HG02981 (cell line): ENCODE results near the gene GABBR2.

ENCODE experiments used
- ATAC-seq: cut with Tn5 transposase; IDR thresholded peaks from one replicate; pipeline ENCODE4 v1.9.1; 2021; ENCODE audit warnings: mild to moderate bottlenecking, moderate library complexity; ENCODE audit not compliant: unreplicated experiment

GABBR2 gene

GRCh38 chr9:98634685-98635336, 73.9 kb downstream of the GABBR2 start:
- ATAC-seq: no peak

GRCh38 chr9:98632839-98633238, 75.9 kb downstream of the GABBR2 start:
- ATAC-seq: no peak

DNA sequence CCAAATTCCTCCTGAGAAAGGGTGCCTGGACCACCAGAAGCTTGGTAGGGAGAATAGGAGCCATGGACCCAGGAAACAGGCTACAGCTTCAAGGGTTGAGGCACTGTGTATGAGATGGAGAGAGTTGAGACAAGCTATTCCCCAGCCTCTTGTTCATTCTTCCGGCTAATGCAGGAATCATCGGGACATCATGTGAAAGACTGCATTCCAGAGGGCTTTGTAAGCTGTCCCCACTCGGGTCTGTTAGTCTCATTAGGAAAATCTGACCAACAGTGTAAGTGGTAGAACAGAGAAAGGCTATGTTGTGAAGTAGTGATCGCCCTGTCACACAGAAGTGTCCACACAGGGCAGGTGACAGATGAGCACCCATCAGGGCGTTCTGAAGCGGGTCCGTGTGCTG, 81.4 kb downstream of the GABBR2 start:
- ATAC-seq: no peak

DNA sequence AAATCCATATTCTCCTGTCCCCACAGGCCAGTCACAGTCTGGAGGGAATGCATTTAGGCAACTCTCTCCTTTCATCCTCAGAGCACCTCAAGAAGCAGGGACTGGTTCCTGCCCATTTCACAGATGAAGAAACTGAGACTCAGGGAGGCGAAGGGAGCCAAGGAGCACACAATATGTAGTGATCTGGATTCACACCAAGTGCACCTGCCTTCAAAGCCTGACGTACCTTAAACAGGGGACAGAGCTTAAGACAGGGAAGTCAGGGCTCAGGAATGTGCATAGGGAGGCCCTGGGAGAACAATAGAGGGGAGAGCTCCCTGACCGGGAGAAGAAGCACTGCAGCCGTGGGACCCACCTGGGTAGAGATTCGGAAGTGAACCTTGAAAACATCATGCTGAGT, 83.0 kb downstream of the GABBR2 start:
- ATAC-seq: no peak

GRCh38 chr9:98619788-98620187, 88.9 kb downstream of the GABBR2 start:
- no peak for ATAC-seq

DNA sequence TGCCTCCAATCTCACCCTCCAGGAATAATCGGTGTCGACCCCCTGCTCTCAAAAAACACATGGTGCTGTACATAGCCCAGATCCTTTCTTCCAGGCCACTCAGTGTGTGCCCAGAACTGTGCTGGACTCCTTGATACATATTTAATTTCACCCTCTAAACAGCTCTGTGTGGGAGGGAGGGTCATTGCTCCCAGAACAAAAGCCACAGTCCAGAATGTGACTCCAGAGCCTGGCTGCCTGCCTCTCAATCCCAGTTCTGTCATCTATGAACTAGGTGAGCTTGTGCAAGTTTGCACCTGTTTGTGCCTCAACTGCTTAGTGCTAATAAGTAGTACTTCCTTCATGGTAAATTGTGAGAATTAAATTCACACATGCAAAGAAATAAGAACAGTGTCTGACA, 93.1 kb downstream of the GABBR2 start:
- ATAC-seq: no peak

- ATAC-seq: no peak
These were observed 93.8 kb downstream of the GABBR2 start for GRCh38 chr9:98614941-98615340.

DNA sequence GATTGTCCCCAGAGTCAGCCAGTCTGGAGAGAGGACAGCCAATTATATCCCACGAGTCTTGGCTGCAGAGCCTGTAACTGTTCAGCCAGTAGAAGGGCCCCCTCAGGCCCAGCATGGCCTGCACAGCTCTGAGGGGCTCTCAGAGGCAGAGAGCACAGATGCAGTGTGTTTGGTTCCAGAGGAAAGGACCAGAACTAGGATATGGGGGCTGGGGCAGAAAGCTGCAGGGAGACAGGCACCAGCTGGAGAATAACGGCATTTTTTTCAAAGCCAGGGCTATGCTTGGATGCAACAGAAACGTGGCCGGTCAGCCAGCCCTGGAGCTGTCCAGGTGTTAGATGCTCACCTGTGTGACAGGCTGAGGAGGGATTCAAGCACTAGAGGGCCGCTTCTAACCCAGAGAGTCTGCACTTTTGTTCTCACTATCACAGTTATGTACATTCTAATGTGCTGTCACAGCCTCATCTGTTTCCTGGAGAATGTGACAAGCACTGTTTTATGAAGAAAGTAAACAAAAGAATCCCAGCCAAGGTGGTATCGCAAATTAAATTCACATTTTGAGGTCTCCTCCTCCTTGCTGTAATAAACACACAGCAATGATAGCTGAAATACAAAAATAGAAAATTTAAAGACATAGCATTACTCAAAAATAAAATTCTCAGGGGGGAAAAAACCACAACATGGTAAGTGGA, 96.5 kb downstream of the GABBR2 start:
- no peak for ATAC-seq

- no peak for ATAC-seq
These were observed 97.4 kb downstream of the GABBR2 start for GRCh38 chr9:98611319-98611718.

DNA sequence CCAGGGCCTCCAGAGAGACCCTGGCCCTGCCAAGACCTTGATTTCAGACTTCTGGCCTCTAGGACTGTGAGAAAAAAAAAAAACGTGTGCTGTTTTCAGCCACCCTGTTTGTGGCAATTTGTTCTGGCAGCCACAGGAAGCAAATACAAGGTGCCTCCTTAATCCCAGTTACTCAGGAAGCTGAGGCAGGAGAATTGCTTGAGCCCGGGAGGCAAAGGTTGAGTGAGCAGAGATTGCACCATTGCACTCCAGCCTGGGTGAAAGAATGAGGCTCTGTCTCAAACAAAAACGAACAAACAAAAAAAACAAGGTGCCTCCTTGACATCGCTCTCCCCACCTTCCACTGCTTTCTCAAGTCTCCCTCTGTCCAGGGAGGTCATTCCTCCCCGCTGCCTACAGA, 98.0 kb downstream of the GABBR2 start:
- ATAC-seq: no peak

GRCh38 chr9:98610211-98610610, 98.5 kb downstream of the GABBR2 start:
- no peak for ATAC-seq

GRCh38 chr9:98609646-98610045, 99.1 kb downstream of the GABBR2 start:
- no peak for ATAC-seq

DNA sequence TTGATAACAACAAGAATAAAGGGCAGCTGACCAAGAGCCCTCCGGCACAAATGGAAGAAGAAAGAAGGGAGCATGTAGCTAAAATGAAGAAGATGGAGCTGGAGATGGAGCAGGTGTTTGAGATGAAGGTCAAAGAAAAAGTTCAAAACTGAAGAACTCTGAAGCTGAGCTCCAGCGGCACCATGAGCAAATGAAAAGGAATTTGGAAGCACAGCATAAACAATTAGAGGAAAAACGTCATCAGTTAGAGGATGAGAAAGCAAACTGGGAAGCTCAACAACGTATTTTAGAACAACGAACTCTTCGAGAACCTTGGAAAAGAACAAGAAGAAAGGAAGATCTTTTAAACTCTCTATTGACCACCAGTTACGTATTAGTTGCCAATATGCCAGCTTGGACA, 100.9 kb downstream of the GABBR2 start:
- no peak for ATAC-seq

- ATAC-seq: no peak
These were observed 101.6 kb downstream of the GABBR2 start for GRCh38 chr9:98607152-98607551.

DNA sequence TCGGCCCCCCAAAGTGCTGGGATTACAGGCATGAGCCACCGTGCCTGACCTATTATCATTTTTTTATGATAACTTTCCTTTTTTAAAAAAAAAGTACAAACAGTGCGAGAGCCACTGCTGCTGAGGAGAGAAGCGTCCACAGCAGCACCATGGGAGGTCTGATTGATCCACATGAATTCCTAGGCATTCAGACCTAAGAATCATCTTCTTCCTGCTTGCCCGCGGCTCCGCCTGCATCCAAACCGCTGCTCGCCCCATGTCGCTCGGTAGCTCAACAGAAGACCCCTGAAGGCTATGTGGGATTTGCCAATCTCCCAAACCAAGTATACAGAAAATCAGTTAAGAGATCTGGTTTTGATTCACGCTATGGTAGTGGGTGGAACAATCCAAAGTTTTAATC, 102.0 kb downstream of the GABBR2 start:
- ATAC-seq: no peak

GRCh38 chr9:98605116-98605515, 103.6 kb downstream of the GABBR2 start:
- ATAC-seq: no peak

DNA sequence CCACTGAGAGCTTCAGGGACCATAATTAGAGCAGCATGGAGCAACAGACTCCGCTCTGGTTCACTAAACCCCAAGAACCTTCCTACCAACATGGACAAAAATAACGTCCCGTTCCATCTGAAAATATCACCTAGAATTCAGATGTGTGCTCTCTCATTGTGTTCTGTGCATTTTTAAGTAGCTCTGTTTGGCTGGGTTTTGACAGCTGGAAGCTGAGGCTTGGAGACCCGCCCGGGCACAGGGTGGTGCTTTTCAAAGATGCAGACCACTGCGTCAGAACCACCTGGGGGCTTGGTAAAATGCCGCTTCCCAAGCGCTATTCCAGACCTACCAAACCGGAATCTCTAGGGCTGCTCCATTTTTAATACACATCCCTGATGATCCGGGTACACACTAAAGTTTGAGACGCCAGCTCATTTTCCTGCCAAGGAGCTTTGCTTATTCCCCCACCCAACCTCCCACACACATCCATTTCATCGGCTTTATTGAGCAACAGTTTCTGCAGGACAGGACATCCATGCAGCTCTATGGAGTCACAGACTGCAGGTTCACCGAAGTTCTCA, 104.8 kb downstream of the GABBR2 start:
- ATAC-seq: no peak

DNA sequence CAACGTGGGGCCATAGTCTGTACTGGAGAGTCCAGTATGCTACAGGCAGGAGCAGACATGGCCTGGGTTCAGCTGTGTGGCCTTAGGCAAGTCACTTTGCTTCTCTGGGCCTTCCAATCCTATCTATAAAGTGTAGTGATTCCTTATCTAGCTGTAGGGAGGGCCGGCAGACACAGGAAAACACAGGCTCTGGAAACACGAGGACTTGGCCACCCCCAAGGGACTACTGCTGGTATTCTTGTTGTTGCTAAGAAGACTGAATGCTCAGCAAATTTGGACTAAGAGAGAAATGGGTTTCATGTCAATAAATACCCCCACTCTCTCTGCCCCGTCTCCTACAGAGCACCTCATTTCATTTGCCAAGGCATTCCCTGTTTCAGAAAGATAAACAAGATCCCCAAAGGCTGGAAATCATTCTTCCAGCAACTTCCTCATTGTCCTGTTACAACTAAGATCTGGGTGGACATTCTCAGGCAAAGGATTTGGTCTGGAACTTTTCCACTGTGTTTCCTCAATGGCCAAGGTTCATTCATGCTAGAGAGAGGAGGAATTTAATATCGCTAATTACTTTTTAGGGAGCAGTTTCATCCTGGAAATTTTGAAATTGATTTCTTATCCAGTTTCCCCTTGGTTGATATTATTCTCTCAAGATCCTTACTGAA, 105.8 kb downstream of the GABBR2 start:
- ATAC-seq: no peak

GRCh38 chr9:98600631-98601030, 108.1 kb downstream of the GABBR2 start:
- no peak for ATAC-seq

- ATAC-seq: no peak
These were observed 109.0 kb downstream of the GABBR2 start for GRCh38 chr9:98599566-98600216.

- no peak for ATAC-seq
These were observed 109.9 kb downstream of the GABBR2 start for GRCh38 chr9:98598861-98599260.
